ENCODE data around the gene JPH2. TPM values are rescaled to one million over a fixed set of nuclear protein-coding genes. Genes with fewer than 3 reads are reported as not detected.

The JPH2 gene
- total RNA-seq, 1 donor from 2014 or later: 14.2 TPM

- TF ChIP-seq CTCF (IDR thresholded peaks at IDR 0.05): no peak
- H3K27ac Mint-ChIP-seq (ENCODE audit: unreplicated experiment): no peak overlapping the region
- H3K4me1 Mint-ChIP-seq (ENCODE audit: unreplicated experiment): no peaks in the 10 kb centered on the region
- H3K36me3 Mint-ChIP-seq (ENCODE audit: unreplicated experiment): no peaks in the 10 kb centered on the region
- DNase-seq (ENCODE audit: extremely low spot score, unreplicated experiment): no peak
- peaks cover 21% of the 10 kb centered on the region for H3K27me3 Mint-ChIP-seq (ENCODE audit: unreplicated experiment)
- H3K9me3 Mint-ChIP-seq (ENCODE audit: unreplicated experiment): no peaks in the 10 kb centered on the region
- H3K4me3 Mint-ChIP-seq (ENCODE audit: unreplicated experiment): no peak overlapping the region
Measured at GRCh38 chr20:44093249-44093582, 93.8 kb downstream of the JPH2 start.

DNA sequence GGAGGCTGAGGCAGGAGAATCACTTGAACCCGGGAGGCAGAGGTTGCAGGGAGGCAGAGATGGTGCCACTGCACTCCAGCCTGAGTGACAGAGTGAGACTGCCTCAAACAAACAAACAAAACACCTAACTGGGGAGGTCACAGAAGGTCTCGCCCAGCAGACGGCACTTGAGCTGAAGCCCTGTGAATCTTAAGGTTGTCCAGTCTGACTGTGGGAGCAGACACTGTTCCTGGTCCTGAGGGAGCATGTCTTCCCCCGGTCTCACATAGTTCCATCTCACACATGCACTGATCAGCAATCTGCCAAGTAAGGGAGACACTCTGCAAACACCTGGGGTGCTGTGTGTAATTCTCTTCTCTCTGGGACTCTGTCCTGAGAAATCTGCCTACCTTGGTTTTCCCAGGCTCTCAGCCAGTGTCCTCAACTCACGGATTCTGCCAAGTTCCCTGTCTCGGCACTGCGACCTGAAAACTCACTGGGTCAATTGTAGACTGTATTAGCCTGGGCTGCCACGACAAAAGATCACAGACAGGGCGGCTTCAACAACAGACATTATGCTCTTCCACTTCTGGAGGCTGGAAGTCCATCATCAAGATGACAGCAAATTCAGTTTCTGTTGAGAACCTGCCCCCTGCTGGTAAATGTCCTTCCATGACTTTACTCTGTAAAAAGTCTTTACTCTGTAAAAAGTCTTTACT, 94.3 kb downstream of the JPH2 start:
- Mint-ChIP-seq H3K4me3 (ENCODE audit: unreplicated experiment) (no peak overlapping the region), H3K9me3 (ENCODE audit: unreplicated experiment) (no peaks in the 10 kb centered on the region), H3K27ac (ENCODE audit: unreplicated experiment) (no peak overlapping the region), H3K4me1 (ENCODE audit: unreplicated experiment) (no peaks in the 10 kb centered on the region), H3K27me3 (ENCODE audit: unreplicated experiment) (peaks cover 21% of the 10 kb centered on the region), H3K36me3 (ENCODE audit: unreplicated experiment) (no peaks in the 10 kb centered on the region)
- peak; percentile 47 for TF ChIP-seq CTCF (IDR thresholded peaks at IDR 0.05)
- DNase-seq (ENCODE audit: extremely low spot score, unreplicated experiment): no peak

DNA sequence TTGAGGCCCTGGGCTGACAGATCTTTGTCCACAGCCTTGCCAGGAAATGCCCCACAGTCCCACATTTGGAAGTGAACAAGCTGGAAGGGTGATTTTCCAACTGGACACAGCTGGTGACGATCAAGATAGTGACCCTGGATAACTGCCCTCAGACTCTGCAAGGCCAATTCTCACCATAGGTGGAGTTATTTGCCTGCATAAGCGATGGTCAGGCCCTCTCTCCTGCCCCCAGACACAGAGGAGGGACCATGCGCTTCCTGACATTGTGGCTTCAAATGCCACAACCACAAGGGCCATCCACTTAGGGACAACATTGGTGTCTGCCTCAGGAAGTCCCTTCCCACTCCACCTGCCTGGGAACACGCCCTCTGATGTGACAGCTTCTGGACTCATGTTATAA, 96.0 kb downstream of the JPH2 start:
- H3K27ac Mint-ChIP-seq (ENCODE audit: unreplicated experiment): no peak overlapping the region
- H3K36me3 Mint-ChIP-seq (ENCODE audit: unreplicated experiment): no peaks in the 10 kb centered on the region
- peaks cover 19% of the 10 kb centered on the region for H3K27me3 Mint-ChIP-seq (ENCODE audit: unreplicated experiment)
- no peaks in the 10 kb centered on the region for H3K9me3 Mint-ChIP-seq (ENCODE audit: unreplicated experiment)
- TF ChIP-seq CTCF (IDR thresholded peaks at IDR 0.05): no peak
- no peak overlapping the region for H3K4me3 Mint-ChIP-seq (ENCODE audit: unreplicated experiment)
- H3K4me1 Mint-ChIP-seq (ENCODE audit: unreplicated experiment): no peaks in the 10 kb centered on the region
- no peak for DNase-seq (ENCODE audit: extremely low spot score, unreplicated experiment)

GRCh38 chr20:44089987-44090674, 96.9 kb downstream of the JPH2 start:
- H3K27me3 Mint-ChIP-seq (ENCODE audit: unreplicated experiment): peaks cover 15% of the 10 kb centered on the region
- no peak overlapping the region for H3K27ac Mint-ChIP-seq (ENCODE audit: unreplicated experiment)
- DNase-seq (ENCODE audit: extremely low spot score, unreplicated experiment): no peak
- H3K9me3 Mint-ChIP-seq (ENCODE audit: unreplicated experiment): no peaks in the 10 kb centered on the region
- no peaks in the 10 kb centered on the region for H3K4me1 Mint-ChIP-seq (ENCODE audit: unreplicated experiment)
- H3K4me3 Mint-ChIP-seq (ENCODE audit: unreplicated experiment): no peak overlapping the region
- H3K36me3 Mint-ChIP-seq (ENCODE audit: unreplicated experiment): no peaks in the 10 kb centered on the region
- no peak for TF ChIP-seq CTCF (IDR thresholded peaks at IDR 0.05)

DNA sequence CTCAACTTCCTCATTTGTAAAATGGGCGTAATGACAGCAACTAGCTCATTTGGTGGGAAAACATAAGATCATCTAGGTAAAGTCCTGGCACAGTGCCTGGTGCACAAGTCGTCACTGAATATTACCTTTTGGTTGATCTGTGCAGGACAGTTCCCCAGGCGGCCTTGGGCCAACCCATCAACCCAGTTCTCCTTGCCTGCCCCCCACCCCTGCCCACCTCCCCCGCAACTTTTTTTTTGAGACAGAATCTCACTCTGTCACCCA, 99.2 kb downstream of the JPH2 start:
- no peak overlapping the region for H3K4me3 Mint-ChIP-seq (ENCODE audit: unreplicated experiment)
- H3K4me1 Mint-ChIP-seq (ENCODE audit: unreplicated experiment): peaks cover 7% of the 10 kb centered on the region
- TF ChIP-seq CTCF (IDR thresholded peaks at IDR 0.05): no peak
- H3K36me3 Mint-ChIP-seq (ENCODE audit: unreplicated experiment): no peaks in the 10 kb centered on the region
- H3K27ac Mint-ChIP-seq (ENCODE audit: unreplicated experiment): no peak overlapping the region
- no peaks in the 10 kb centered on the region for H3K9me3 Mint-ChIP-seq (ENCODE audit: unreplicated experiment)
- peaks cover 5% of the 10 kb centered on the region for H3K27me3 Mint-ChIP-seq (ENCODE audit: unreplicated experiment)
- no peak for DNase-seq (ENCODE audit: extremely low spot score, unreplicated experiment)
